Measurements from ENCODE around the gene TMEM221. TPM values are rescaled to one million over a fixed set of nuclear protein-coding genes. Genes with fewer than 3 reads are reported as not detected.

TMEM221 gene
- total RNA-seq, 4 donors from 2014 or later, result not detected

GRCh38 chr19:17423429-17424208, 24.8 kb downstream of the TMEM221 start:
- H3K9me3 ChIP-seq, result no peaks in the 10 kb centered on the region
- H3K4me1 ChIP-seq, result peaks cover 0 to 13% (median 1%) of the 10 kb centered on the region in 4 donors
- H3K27me3 ChIP-seq, result no peaks in the 10 kb centered on the region
- DNase-seq, result no peak
- H3K36me3 ChIP-seq, result peaks cover 0 to 7% (median 0%) of the 10 kb centered on the region in 3 donors
- H3K4me3 ChIP-seq, result no peak overlapping the region
- no peak for TF ChIP-seq CTCF (IDR thresholded peaks at IDR 0.05)
- no peak overlapping the region for H3K27ac ChIP-seq

DNA sequence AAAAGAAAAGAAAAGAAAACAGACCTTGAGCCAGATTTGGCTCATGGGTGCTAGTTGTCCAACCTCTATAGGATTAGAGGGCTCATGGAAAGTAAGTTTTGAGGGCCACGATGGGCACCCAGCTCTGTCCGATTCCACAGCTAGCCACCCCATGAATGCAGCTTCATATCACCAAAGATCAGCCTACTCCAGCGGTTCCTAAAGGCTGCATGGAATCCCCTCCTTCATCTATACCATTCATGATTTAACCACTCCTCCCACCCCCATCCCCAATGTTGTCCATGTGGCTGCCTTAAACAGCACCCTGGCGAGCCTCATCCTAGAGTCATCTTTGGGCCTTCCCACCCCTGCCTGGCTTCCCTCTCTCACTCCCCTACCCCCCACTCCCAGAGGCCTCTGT, 26.5 kb downstream of the TMEM221 start:
- TF ChIP-seq CTCF (IDR thresholded peaks at IDR 0.05) (no peak), POLR2A (IDR thresholded peaks at IDR 0.05) (no peak)
- Histone ChIP-seq H3K27me3 (no peaks in the 10 kb centered on the region), H3K4me1 (peaks cover 0 to 13% (median 1%) of the 10 kb centered on the region in 4 donors), H3K36me3 (peaks cover 0 to 7% (median 0%) of the 10 kb centered on the region in 3 donors), H3K27ac (no peak overlapping the region), H3K9me3 (no peaks in the 10 kb centered on the region), H3K4me3 (no peak overlapping the region)
- no peak for DNase-seq

DNA sequence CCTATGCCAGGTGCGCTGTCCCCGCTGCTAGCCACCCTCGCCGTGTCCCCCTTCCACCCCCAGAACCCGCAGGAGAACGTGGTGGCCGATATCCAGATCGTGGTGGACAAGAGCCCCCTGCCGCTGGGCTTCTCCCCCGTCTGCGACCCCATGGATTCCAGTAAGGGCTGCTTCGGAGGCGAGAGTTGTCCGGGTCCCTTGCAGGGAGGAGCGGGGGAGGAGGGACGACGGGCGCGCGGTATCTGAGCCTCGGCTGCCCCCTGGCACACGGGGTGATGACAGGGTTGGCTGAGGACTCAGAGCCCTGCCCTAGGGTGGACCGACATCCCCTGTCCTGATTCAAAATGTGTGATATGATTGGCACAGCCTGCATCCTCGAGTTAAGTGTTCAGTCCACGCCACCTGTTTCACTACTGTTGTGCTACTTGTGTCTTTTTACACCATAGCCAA, 28.0 kb downstream of the TMEM221 start:
- Histone ChIP-seq H3K4me3 (peak overlapping the region; percentile 76 to 87 (median 84)), H3K9me3 (no peaks in the 10 kb centered on the region), H3K27ac (peak overlapping the region; percentile 47 to 81 (median 72)), H3K4me1 (peaks cover 0 to 13% (median 1%) of the 10 kb centered on the region in 4 donors), H3K27me3 (no peaks in the 10 kb centered on the region), H3K36me3 (peaks cover 0 to 7% (median 0%) of the 10 kb centered on the region in 3 donors)
- DNase-seq, result peak in 2 of 3 donors; percentile 60 to 64
- peak in 2 of 6 experiments; percentile 7 to 18 for TF ChIP-seq CTCF (IDR thresholded peaks at IDR 0.05)
- peak in 1 of 2 donors; percentile 9 for TF ChIP-seq POLR2A (IDR thresholded peaks at IDR 0.05)

DNA sequence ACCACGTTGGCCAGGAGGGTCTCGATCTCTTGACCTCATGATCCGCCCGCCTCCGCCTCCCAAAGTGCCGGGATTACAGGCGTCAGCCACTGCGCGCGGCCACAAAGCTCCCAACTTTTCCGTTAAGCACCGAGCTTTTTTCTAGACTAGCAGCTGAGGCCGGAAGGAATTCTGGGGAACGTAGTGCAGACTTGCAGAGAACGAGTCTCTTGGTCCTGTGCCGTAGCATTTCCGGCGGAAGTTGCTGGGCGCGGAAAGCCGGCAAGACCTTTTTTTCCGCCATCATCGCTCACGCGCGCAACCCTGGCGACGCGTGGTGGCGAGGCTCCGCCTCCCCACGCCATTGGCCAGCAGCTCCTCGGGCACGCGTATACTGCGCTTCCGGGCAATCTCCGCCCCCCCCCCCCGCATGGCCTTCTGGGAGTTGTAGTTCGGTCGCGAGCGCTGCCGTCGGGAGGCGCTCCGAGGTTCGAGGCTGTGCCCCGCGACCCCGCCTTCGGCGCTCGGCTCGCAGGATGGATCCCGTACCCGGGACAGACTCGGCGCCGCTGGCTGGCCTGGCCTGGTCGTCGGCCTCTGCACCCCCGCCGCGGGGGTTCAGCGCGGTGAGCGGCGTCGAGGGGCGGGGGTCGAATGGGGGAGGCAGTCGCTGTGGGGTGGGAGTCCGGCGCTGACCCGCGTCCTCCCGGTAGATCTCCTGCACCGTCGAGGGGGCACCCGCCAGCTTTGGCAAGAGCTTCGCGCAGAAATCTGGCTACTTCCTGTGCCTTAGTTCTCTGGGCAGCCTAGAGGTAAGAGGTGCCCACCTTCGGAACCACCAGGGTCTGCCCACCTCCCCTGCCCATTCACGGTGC, 28.6 kb downstream of the TMEM221 start, which contains the start of gene MVB12A:
Gene MVB12A (plus strand): TSS at position 427 of the 854 bp plus-strand sequence. CDS start 89 bp downstream, at position 516.
- TF ChIP-seq POLR2A (IDR thresholded peaks at IDR 0.05), result peak; percentile 9 to 31
- TF ChIP-seq CTCF (IDR thresholded peaks at IDR 0.05), result no peak
- Histone ChIP-seq H3K36me3 (peaks cover 0 to 7% (median 0%) of the 10 kb centered on the region in 3 donors), H3K9me3 (no peaks in the 10 kb centered on the region), H3K4me1 (peaks cover 0 to 13% (median 1%) of the 10 kb centered on the region in 4 donors), H3K27me3 (no peaks in the 10 kb centered on the region), H3K4me3 (peak within 1 kb of the TSS; percentile 76 to 87 (median 84)), H3K27ac (peak within 1 kb of the TSS; percentile 56 to 81 (median 76))
- DNase-seq, result peak; percentile 95 to 98 (median 98)

DNA sequence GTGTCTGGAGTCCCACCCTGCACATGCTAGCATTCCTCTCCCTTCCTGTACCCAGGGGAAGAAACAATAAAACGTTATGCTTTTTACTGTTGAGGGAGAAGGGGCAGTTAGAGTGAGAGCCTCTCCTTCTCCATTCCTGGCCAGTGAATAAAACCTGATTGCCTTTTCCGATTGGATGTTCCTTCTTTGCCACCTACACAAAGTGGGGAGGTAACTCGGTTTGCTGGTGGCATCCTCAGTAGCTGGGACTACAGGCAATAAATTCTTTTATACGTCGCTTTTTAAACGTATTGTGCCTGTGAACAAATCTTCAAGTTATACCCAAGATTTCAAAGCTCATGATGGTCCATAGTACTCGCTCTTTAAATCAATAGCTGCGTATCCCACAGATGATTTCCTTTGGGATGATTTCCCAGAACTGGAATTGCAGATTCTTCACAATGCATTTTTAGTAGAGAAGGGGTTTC, 29.3 kb downstream of the TMEM221 start:
- no peak for TF ChIP-seq CTCF (IDR thresholded peaks at IDR 0.05)
- peak in 1 of 2 donors; percentile 1 for TF ChIP-seq POLR2A (IDR thresholded peaks at IDR 0.05)
- DNase-seq, result no peak
- H3K27me3 ChIP-seq, result no peaks in the 10 kb centered on the region

More for the DNA sequence above, 29.3 kb downstream of the TMEM221 start:
- Histone ChIP-seq H3K4me1 (peaks cover 0 to 13% (median 1%) of the 10 kb centered on the region in 4 donors), H3K9me3 (no peaks in the 10 kb centered on the region), H3K4me3 (peak overlapping the region; percentile 76 to 87 (median 84)), H3K27ac (peak overlapping the region; percentile 56 to 81 (median 76)), H3K36me3 (peaks cover 0 to 10% (median 0%) of the 10 kb centered on the region in 3 donors)
